Measurements from ENCODE around the gene KCNQ1.

KCNQ1 gene

DNA sequence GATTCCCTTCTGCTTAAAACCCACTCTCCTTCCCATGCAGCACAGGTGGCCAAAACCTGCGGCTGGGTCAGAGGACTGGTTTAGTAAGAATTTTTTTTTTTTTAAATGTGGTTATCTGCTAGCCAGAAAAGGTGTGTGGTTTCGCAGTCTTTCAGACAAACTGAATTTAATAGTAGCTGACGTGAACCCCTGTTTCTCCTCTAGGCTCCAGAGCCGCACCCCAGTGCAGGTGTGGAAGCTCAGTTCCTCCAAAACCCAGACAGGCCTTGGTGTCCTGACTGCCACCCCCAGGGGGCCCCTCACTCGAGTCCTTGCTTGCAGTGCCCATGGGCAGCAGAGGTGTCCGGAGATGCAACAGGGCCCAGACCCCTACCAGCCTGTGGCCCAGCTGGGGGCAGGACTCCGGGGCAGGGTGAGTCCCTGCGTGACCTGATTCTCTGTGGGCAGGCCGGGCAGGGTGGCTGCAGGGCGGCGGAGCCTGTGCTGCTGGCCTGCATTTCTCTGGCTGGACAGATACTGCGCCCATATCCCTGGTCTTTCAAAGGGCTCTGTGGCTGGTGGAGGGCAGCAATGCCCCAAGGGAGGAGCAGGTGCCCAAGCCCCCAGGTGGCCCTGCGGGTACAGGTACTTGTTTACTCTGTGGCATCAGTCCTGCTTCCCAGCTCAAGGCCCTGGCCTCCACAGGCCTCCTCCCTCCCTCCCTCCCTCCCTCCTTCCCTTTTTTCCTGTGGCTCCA lies 15.2 kb downstream of the KCNQ1 start:
- no peak for ATAC-seq (ENCODE audit: low read depth)

DNA sequence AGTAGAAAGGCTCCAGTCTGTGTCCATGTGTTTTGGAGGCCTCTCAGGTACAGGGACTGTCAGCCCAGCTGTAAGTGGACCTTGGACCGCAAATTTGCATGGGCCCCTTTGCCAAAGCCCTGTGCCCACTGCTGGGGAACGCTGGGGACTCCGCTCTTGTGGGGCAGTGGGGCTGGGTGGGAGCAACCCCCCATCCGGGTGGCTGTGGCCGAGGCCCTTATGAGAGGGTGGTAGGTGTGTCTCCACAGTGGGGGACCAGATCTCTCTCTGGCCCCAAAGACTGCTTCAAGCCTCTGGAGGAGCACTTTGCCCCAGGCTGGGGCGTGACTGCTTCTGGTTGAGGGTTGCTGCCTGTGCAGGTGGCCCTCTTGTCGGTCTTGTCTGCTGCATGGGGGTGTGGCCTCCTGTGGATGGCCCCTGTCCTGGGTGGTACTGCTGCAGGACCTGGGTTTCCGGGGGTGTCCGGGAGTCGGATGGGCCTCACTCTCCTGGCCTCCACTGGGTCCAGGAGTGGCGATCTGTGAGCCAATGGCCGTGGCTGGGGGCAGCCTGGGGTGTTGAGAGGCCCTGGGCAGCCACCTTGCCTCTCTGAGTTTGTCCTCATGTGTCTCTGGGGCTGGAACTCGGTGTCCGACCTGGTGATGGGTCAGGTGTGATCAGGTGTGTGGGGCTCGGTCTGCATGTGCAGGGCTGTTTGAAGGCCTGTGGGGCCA lies 15.9 kb downstream of the KCNQ1 start:
- TF ChIP-seq, protein P1, sequence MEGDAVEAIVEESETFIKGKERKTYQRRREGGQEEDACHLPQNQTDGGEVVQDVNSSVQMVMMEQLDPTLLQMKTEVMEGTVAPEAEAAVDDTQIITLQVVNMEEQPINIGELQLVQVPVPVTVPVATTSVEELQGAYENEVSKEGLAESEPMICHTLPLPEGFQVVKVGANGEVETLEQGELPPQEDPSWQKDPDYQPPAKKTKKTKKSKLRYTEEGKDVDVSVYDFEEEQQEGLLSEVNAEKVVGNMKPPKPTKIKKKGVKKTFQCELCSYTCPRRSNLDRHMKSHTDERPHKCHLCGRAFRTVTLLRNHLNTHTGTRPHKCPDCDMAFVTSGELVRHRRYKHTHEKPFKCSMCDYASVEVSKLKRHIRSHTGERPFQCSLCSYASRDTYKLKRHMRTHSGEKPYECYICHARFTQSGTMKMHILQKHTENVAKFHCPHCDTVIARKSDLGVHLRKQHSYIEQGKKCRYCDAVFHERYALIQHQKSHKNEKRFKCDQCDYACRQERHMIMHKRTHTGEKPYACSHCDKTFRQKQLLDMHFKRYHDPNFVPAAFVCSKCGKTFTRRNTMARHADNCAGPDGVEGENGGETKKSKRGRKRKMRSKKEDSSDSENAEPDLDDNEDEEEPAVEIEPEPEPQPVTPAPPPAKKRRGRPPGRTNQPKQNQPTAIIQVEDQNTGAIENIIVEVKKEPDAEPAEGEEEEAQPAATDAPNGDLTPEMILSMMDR (IDR thresholded peaks at IDR 0.05; ENCODE audit: poor library complexity, severe bottlenecking) = no peak
- H3K9me3 ChIP-seq (ENCODE audit: severe bottlenecking) = no peaks in the 10 kb centered on the region
- DNase-seq (ENCODE audit: low spot score) (peak; percentile 61), ATAC-seq (ENCODE audit: low read depth) (no peak)
- no peak overlapping the region for H3K27ac ChIP-seq (ENCODE audit: poor library complexity, severe bottlenecking)
- no peaks in the 10 kb centered on the region for H3K27me3 ChIP-seq (ENCODE audit: insufficient read depth, poor library complexity, severe bottlenecking)
- H3K4me1 ChIP-seq (ENCODE audit: insufficient read depth, poor library complexity, severe bottlenecking) = no peaks in the 10 kb centered on the region
- H3K36me3 ChIP-seq (ENCODE audit: low read depth) = no peaks in the 10 kb centered on the region
- H3K4me3 ChIP-seq (ENCODE audit: severe bottlenecking) = no peak overlapping the region

More for the DNA sequence above, 15.2 kb downstream of the KCNQ1 start:
- Histone ChIP-seq H3K9me3 (ENCODE audit: severe bottlenecking) (no peaks in the 10 kb centered on the region), H3K4me3 (ENCODE audit: severe bottlenecking) (no peak overlapping the region), H3K27me3 (ENCODE audit: insufficient read depth, poor library complexity, severe bottlenecking) (no peaks in the 10 kb centered on the region), H3K36me3 (ENCODE audit: low read depth) (no peaks in the 10 kb centered on the region), H3K27ac (ENCODE audit: poor library complexity, severe bottlenecking) (no peak overlapping the region), H3K4me1 (ENCODE audit: insufficient read depth, poor library complexity, severe bottlenecking) (no peaks in the 10 kb centered on the region)
- TF ChIP-seq, protein P1 (IDR thresholded peaks at IDR 0.05; ENCODE audit: poor library complexity, severe bottlenecking) = no peak
- DNase-seq (ENCODE audit: low spot score) = peak; percentile 56

DNA sequence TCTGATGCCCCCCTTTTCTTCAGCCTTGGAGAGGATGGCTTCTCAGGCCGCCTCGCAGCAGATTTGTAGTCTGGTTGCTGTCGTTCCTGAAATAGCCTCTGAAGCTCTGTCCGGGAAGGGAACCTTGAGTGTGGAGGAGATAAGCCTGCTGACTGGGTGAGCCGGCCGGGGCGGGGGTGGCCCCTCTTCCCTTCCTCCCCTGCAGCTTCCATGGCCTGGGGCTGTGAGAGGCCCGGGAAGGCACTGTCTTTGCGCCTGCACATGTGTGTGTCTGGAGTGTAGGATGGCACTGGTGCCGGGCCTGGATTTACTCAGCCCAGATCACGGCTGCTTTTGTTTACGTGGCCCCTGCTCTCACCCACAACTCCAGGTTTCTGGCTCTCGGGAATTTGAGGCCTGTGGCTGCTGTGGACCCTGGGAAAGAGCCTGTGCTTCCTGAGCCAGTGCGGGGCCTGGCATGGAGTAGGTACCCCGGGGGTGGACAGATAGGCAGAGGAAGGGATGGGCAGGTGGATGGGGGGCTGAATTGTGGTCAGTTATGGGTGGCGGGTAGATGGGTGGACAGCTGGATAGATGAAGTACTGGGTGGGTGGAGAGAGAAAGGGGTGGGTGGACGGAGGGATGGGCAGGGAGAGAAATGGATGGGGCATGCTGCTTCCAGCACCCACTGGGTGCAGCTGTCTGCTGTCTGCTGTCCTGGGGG lies 16.6 kb downstream of the KCNQ1 start:
- no peak for DNase-seq (ENCODE audit: low spot score)
- Histone ChIP-seq H3K4me3 (ENCODE audit: severe bottlenecking) (no peak overlapping the region), H3K4me1 (ENCODE audit: insufficient read depth, poor library complexity, severe bottlenecking) (no peaks in the 10 kb centered on the region), H3K9me3 (ENCODE audit: severe bottlenecking) (no peaks in the 10 kb centered on the region), H3K27me3 (ENCODE audit: insufficient read depth, poor library complexity, severe bottlenecking) (no peaks in the 10 kb centered on the region), H3K36me3 (ENCODE audit: low read depth) (no peaks in the 10 kb centered on the region), H3K27ac (ENCODE audit: poor library complexity, severe bottlenecking) (no peak overlapping the region)
- no peak for ATAC-seq (ENCODE audit: low read depth)
- TF ChIP-seq, protein P1 (IDR thresholded peaks at IDR 0.05; ENCODE audit: poor library complexity, severe bottlenecking) = no peak

GRCh38 chr11:2461956-2462542 lies 17.2 kb downstream of the KCNQ1 start:
- H3K36me3 ChIP-seq (ENCODE audit: low read depth) = no peaks in the 10 kb centered on the region
- DNase-seq (ENCODE audit: low spot score) (no peak), ATAC-seq (ENCODE audit: low read depth) (no peak)
- no peak overlapping the region for H3K27ac ChIP-seq (ENCODE audit: poor library complexity, severe bottlenecking)
- H3K4me1 ChIP-seq (ENCODE audit: insufficient read depth, poor library complexity, severe bottlenecking) = no peaks in the 10 kb centered on the region
- H3K27me3 ChIP-seq (ENCODE audit: insufficient read depth, poor library complexity, severe bottlenecking) = no peaks in the 10 kb centered on the region
- no peaks in the 10 kb centered on the region for H3K9me3 ChIP-seq (ENCODE audit: severe bottlenecking)
- no peak overlapping the region for H3K4me3 ChIP-seq (ENCODE audit: severe bottlenecking)
- TF ChIP-seq, protein P1 (IDR thresholded peaks at IDR 0.05; ENCODE audit: poor library complexity, severe bottlenecking) = no peak
